ENCODE results near the gene FHIT. TPM values are rescaled to one million over a fixed set of nuclear protein-coding genes. Genes with fewer than 3 reads are reported as not detected.

Gene FHIT
- total RNA-seq, 4 donors from 2014 or later, result 7.5 to 20.1 (median 13.5) TPM

DNA sequence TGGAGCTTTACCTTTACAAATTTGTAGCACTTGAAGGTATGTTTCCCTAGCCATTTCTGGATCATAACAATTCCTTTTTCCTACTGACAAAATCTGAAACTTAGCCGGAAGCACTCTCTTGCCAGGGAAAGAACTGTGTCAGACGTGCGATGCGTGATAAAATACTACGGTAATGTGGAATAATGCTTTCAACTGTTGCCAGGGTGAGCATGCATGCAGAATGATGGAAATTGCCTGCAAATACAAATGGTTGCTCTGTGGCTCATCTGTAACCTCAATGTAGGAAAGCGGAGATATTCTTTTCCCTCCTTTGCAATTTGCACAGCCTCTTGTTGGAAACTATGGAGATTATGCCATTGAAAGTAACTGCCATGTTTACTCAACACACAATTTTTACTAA lies 1464.9 kb downstream of the FHIT start:
- Histone ChIP-seq H3K4me1 (no peaks in the 10 kb centered on the region), H3K27ac (no peak overlapping the region), H3K4me3 (no peak overlapping the region), H3K9me3 (no peaks in the 10 kb centered on the region), H3K27me3 (no peaks in the 10 kb centered on the region), H3K36me3 (no peaks in the 10 kb centered on the region)
- intact Hi-C loops (cut with DNase I; ENCODE audit: low total_unique reads), result no loop called here
- TF ChIP-seq, protein P1, sequence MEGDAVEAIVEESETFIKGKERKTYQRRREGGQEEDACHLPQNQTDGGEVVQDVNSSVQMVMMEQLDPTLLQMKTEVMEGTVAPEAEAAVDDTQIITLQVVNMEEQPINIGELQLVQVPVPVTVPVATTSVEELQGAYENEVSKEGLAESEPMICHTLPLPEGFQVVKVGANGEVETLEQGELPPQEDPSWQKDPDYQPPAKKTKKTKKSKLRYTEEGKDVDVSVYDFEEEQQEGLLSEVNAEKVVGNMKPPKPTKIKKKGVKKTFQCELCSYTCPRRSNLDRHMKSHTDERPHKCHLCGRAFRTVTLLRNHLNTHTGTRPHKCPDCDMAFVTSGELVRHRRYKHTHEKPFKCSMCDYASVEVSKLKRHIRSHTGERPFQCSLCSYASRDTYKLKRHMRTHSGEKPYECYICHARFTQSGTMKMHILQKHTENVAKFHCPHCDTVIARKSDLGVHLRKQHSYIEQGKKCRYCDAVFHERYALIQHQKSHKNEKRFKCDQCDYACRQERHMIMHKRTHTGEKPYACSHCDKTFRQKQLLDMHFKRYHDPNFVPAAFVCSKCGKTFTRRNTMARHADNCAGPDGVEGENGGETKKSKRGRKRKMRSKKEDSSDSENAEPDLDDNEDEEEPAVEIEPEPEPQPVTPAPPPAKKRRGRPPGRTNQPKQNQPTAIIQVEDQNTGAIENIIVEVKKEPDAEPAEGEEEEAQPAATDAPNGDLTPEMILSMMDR (IDR thresholded peaks at IDR 0.05), result no peak
- TF ChIP-seq POLR2A (IDR thresholded peaks at IDR 0.05), result no peak
- TF ChIP-seq POLR2AphosphoS5 (IDR thresholded peaks at IDR 0.05), result no peak
- no peak for TF ChIP-seq EP300 (IDR thresholded peaks at IDR 0.05; ENCODE audit: low read depth)
- no peak for DNase-seq
- 94 to 100% methylated on average over 4 to 6 of the region's 6 CpGs for WGBS, 2 donors (ENCODE audit: low coverage in 1 of 2)
- in situ Hi-C loops (cut with MboI; ENCODE audit: low pct_ligation_motif_present in 1 of 4, low pct_unique_long_range_greater_than_20kb in 1 of 4, low sequenced_read_pairs in 3 of 4), result no loop called here

DNA sequence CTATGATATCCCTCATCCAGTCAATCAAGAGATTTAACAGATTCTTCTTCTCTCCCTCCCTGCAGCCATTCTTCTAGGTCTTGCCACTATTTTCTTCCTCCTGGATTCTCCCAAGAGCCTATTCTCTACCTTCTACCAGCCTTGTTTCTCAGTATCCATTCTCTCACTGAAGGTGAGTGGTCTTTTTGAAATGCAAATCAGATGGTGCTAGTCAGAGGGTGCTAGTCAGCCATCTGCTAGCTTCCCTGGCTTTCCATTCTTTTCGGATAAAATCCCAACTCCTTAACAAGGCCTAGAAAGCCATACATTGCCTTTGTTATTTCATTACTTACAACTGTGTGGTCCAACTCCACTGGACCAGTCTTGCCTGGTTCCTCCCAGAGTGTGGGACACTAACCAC lies 1467.1 kb downstream of the FHIT start:
- TF ChIP-seq EP300 (IDR thresholded peaks at IDR 0.05; ENCODE audit: low read depth), result no peak
- TF ChIP-seq, protein P1 (IDR thresholded peaks at IDR 0.05), result no peak
- TF ChIP-seq POLR2AphosphoS5 (IDR thresholded peaks at IDR 0.05), result no peak
- TF ChIP-seq POLR2A (IDR thresholded peaks at IDR 0.05), result no peak
- in situ Hi-C loops (cut with MboI; ENCODE audit: low pct_ligation_motif_present in 1 of 4, low pct_unique_long_range_greater_than_20kb in 1 of 4, low sequenced_read_pairs in 3 of 4), result no loop called here
- Histone ChIP-seq H3K27me3 (no peaks in the 10 kb centered on the region), H3K4me1 (no peaks in the 10 kb centered on the region), H3K4me3 (no peak overlapping the region), H3K9me3 (no peaks in the 10 kb centered on the region), H3K27ac (no peak overlapping the region), H3K36me3 (no peaks in the 10 kb centered on the region)
- WGBS, 2 donors (ENCODE audit: low coverage in 1 of 2), result 96% methylated on average over 1 of the region's 1 CpG; no CpG with 5 or more reads in 1 of the 2 donors
- intact Hi-C loops (cut with DNase I; ENCODE audit: low total_unique reads), result no loop called here
- DNase-seq, result no peak

DNA sequence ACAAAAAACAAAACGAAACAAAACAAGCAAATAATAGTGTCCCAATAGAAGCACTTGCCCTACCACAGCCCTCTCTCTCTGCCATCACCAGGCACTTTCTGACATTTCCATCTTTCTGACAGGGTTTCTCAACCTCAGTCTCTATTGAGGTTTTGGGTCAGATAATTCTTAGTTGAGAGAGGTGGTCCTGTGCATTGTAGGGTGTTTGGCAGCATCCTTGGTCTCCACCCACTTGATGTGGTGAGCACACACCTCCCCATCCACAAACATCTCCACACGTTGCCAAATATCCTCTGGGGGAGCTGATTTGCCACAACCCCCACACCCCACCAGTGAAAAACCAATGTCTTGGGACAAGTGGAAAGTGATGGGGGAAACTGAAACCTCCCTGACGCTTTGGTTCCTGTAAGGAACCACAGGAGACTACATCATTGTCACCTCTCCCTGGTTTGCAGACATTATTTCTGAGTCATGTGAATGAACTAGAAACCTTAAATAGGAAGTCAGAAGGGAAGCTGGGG lies 1467.7 kb downstream of the FHIT start:
- no peak overlapping the region for H3K4me3 ChIP-seq
- H3K4me1 ChIP-seq, result no peaks in the 10 kb centered on the region
- DNase-seq, result no peak
- in situ Hi-C loops (cut with MboI; ENCODE audit: low pct_ligation_motif_present in 1 of 4, low pct_unique_long_range_greater_than_20kb in 1 of 4, low sequenced_read_pairs in 3 of 4) (no loop called here), intact Hi-C loops (cut with DNase I; ENCODE audit: low total_unique reads) (no loop called here)
- 72% methylated on average over 3 of the region's 3 CpGs; no CpG with 5 or more reads in 1 of the 2 donors for WGBS, 2 donors (ENCODE audit: low coverage in 1 of 2)
- H3K9me3 ChIP-seq, result no peaks in the 10 kb centered on the region
- TF ChIP-seq EP300 (IDR thresholded peaks at IDR 0.05; ENCODE audit: low read depth), result no peak
- TF ChIP-seq POLR2A (IDR thresholded peaks at IDR 0.05), result no peak
- TF ChIP-seq, protein P1 (IDR thresholded peaks at IDR 0.05), result no peak
- TF ChIP-seq POLR2AphosphoS5 (IDR thresholded peaks at IDR 0.05), result no peak
- no peaks in the 10 kb centered on the region for H3K36me3 ChIP-seq
- no peaks in the 10 kb centered on the region for H3K27me3 ChIP-seq
- no peak overlapping the region for H3K27ac ChIP-seq

DNA sequence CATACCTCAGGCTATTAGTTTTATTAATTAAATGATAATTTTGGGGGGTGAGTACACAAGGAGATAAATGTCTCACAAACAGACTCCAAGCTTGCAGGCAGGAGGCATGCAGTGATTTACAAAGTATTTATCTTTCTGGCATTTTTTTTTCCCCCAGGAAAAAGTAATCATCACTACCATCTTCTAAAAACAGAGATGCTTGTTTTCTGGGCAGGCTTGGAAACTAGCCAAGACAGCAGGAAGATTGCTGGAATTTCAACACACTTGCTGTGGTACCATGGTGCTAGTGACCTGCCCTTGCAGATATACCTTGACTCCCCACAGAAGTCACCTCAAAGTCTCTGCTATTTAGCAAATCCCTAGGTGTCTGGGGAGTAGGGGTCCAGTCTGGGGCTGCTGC lies 1468.6 kb downstream of the FHIT start:
- no peaks in the 10 kb centered on the region for H3K4me1 ChIP-seq
- no peaks in the 10 kb centered on the region for H3K9me3 ChIP-seq
- no peak overlapping the region for H3K4me3 ChIP-seq
- H3K27ac ChIP-seq, result no peak overlapping the region
- DNase-seq, result no peak
- no peaks in the 10 kb centered on the region for H3K36me3 ChIP-seq
- no peaks in the 10 kb centered on the region for H3K27me3 ChIP-seq
- intact Hi-C loops (cut with DNase I; ENCODE audit: low total_unique reads) (no loop called here), in situ Hi-C loops (cut with MboI; ENCODE audit: low pct_ligation_motif_present in 1 of 4, low pct_unique_long_range_greater_than_20kb in 1 of 4, low sequenced_read_pairs in 3 of 4) (no loop called here)
- TF ChIP-seq POLR2A (IDR thresholded peaks at IDR 0.05), result no peak
- TF ChIP-seq POLR2AphosphoS5 (IDR thresholded peaks at IDR 0.05), result no peak
- no peak for TF ChIP-seq EP300 (IDR thresholded peaks at IDR 0.05; ENCODE audit: low read depth)
- TF ChIP-seq, protein P1 (IDR thresholded peaks at IDR 0.05), result no peak

All from transverse colon (tissue), 4 donors.